ENCODE measurements around the gene OR5K1. TPM values are rescaled to one million over a fixed set of nuclear protein-coding genes. Genes with fewer than 3 reads are reported as not detected.

Gene OR5K1
- total RNA-seq, 1 experiment from 2014 or later: not detected

GRCh38 chr3:98450372-98450771 lies 12.6 kb upstream of the OR5K1 start:
- no peak overlapping the region for H3K27ac ChIP-seq (ENCODE audit: low read depth, low read length, poor library complexity, severe bottlenecking)
- CTCF ChIA-PET: no interaction called here
- BruUV-seq (replicated peaks): no TSS peak
- no peaks in the 10 kb centered on the region for H3K36me3 ChIP-seq (ENCODE audit: insufficient read depth, low read length, poor library complexity, severe bottlenecking)
- POLR2A ChIA-PET (ENCODE audit: low non-redundant PET): no interaction called here
- no peak for DNase-seq (ENCODE audit: low spot score)
- TF ChIP-seq CTCF (conservative IDR thresholded peaks at IDR 0.05; ENCODE audit: low read depth, low read length): no peak
- TF ChIP-seq EZH2 (IDR thresholded peaks at IDR 0.05; ENCODE audit: borderline replicate concordance, low read depth, low read length, poor library complexity, severe bottlenecking): no peak
- H3K4me1 ChIP-seq (ENCODE audit: insufficient read depth, low read length, poor library complexity, severe bottlenecking): no peaks in the 10 kb centered on the region
- H3K27me3 ChIP-seq (replicated peaks; ENCODE audit: insufficient read depth, low read depth, low read length, poor library complexity): peaks cover 14% of the 10 kb centered on the region
- intact Hi-C loops (cut with micrococcal nuclease; ENCODE audit: unreplicated experiment): no loop called here
- H3K9me3 ChIP-seq (ENCODE audit: low read depth, low read length, poor library complexity, severe bottlenecking): no peaks in the 10 kb centered on the region
- no peak overlapping the region for H3K4me3 ChIP-seq (ENCODE audit: low read depth, low read length, poor library complexity, severe bottlenecking)

DNA sequence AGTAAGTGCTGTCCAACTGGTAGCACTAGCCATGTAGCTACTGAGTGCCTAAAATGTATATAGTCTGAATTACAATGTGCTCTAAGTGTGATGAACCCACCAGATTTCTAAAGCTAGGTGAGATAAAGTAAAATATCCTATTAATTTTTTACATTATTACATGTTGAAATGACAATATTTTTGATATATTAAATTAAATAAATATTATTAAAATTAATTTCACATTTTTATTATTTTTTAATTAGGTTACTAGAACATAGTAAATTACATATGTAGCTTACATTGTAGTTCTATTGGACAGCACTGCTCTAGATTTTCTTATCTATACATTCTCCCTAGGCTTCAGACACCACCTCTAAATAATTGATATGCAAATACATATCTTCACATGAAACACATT lies 9.2 kb upstream of the OR5K1 start:
- no peaks in the 10 kb centered on the region for H3K9me3 ChIP-seq (ENCODE audit: low read depth, low read length, poor library complexity, severe bottlenecking)
- TF ChIP-seq CTCF (conservative IDR thresholded peaks at IDR 0.05; ENCODE audit: low read depth, low read length) (no peak), EZH2 (IDR thresholded peaks at IDR 0.05; ENCODE audit: borderline replicate concordance, low read depth, low read length, poor library complexity, severe bottlenecking) (no peak)

GRCh38 chr3:98454929-98455328 lies 8.1 kb upstream of the OR5K1 start:
- CTCF ChIA-PET: no interaction called here

More for the DNA sequence above, 9.2 kb upstream of the OR5K1 start:
- CTCF ChIA-PET: interaction anchor here (0.6 kb wide), 1 partner anchor 9 kb away, joined by 3 read pairs; the partner anchor contains the start of gene OR5K1
- Histone ChIP-seq H3K27ac (ENCODE audit: low read depth, low read length, poor library complexity, severe bottlenecking) (no peak overlapping the region), H3K4me3 (ENCODE audit: low read depth, low read length, poor library complexity, severe bottlenecking) (no peak overlapping the region), H3K4me1 (ENCODE audit: insufficient read depth, low read length, poor library complexity, severe bottlenecking) (no peaks in the 10 kb centered on the region), H3K36me3 (ENCODE audit: insufficient read depth, low read length, poor library complexity, severe bottlenecking) (no peaks in the 10 kb centered on the region), H3K27me3 (replicated peaks; ENCODE audit: insufficient read depth, low read depth, low read length, poor library complexity) (no peaks in the 10 kb centered on the region)
- POLR2A ChIA-PET (ENCODE audit: low non-redundant PET): no interaction called here
- BruUV-seq (replicated peaks): no TSS peak
- intact Hi-C loops (cut with micrococcal nuclease; ENCODE audit: unreplicated experiment): no loop called here
- no peak for DNase-seq (ENCODE audit: low spot score)

More at GRCh38 chr3:98454929-98455328, 8.1 kb upstream of the OR5K1 start:
- Histone ChIP-seq H3K27ac (ENCODE audit: low read depth, low read length, poor library complexity, severe bottlenecking) (no peak overlapping the region), H3K36me3 (ENCODE audit: insufficient read depth, low read length, poor library complexity, severe bottlenecking) (no peaks in the 10 kb centered on the region), H3K9me3 (ENCODE audit: low read depth, low read length, poor library complexity, severe bottlenecking) (no peaks in the 10 kb centered on the region), H3K4me3 (ENCODE audit: low read depth, low read length, poor library complexity, severe bottlenecking) (no peak overlapping the region), H3K4me1 (ENCODE audit: insufficient read depth, low read length, poor library complexity, severe bottlenecking) (no peaks in the 10 kb centered on the region), H3K27me3 (replicated peaks; ENCODE audit: insufficient read depth, low read depth, low read length, poor library complexity) (no peaks in the 10 kb centered on the region)
- BruUV-seq (replicated peaks): no TSS peak
- TF ChIP-seq CTCF (conservative IDR thresholded peaks at IDR 0.05; ENCODE audit: low read depth, low read length) (no peak), EZH2 (IDR thresholded peaks at IDR 0.05; ENCODE audit: borderline replicate concordance, low read depth, low read length, poor library complexity, severe bottlenecking) (no peak)
- DNase-seq (ENCODE audit: low spot score): no peak
- intact Hi-C loops (cut with micrococcal nuclease; ENCODE audit: unreplicated experiment): no loop called here
- POLR2A ChIA-PET (ENCODE audit: low non-redundant PET): no interaction called here

All from A673 (cell line).